Effector CD4-positive, alpha-beta T cell (primary cell): Measurements from ENCODE around the gene OR51A4. TPM values are rescaled to one million over a fixed set of nuclear protein-coding genes. Genes with fewer than 3 reads are reported as not detected.
"Not testable (repeated sequence)": the region's sequence is repeated elsewhere in the genome, so short reads cannot be mapped to it uniquely, and the experiment has no call there.

Experiments used
- DNase-seq: peaks from one replicate; pipeline ENCODE4 v3.0.0-alpha.2; 2020
- total RNA-seq: gene quantifications from one replicate; lab custom pipeline; 2026; lab: John Stamatoyannopoulos, UW

OR51A4 gene
- not detected for total RNA-seq

DNA sequence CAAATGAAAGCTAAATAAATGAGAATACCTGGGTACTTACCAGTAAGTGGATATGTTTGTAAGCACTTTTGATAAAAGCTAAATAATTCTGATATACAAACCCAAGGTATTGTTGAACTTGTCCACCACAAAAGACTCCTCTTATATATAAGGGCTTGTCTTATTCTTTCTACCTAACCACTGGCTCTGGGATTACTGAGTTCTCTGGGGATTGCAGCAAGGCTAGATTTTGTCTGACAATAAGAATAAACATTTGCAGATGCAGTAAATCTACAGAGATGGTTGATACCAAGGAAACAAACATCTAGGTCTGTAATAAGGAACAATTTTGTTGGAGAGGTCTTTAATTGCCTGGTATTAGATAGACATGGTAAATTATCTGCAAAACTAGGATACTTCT is at the start of gene OR51A4:
Gene OR51A4 (minus strand): TSS at position 101 of the 400 bp plus-strand sequence. CDS start 505 bp downstream, outside the sequence.
- DNase-seq = no peak

DNA sequence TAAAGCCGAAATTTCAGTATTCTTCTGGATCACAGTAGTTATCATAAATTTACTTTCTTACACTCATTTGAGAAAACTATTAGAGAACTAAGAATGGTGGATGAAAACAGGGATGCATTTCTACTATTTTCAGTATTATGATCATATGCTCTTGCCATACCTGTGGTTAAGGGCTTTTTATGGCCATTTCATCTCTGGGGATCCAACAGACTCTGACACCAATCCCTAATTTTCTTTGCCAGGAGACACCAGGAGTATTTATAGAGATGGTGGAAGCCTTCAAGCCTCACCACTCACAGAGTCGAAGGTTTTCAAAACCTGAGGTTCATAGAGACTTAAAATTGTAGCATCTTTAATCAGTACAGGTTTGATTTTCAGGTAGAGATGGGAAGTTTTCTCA is 47.1 kb upstream of the OR51A4 start, which contains the start of gene OR51L1:
Gene OR51L1 (plus strand): TSS at position 301 of the 400 bp plus-strand sequence. CDS start 4,132 bp downstream, outside the sequence.
- no peak for DNase-seq

GRCh38 chr11:4991060-4991459 is 43.7 kb upstream of the OR51A4 start:
- DNase-seq = no peak

- no peak for DNase-seq
Observed at GRCh38 chr11:4983841-4984240, 36.4 kb upstream of the OR51A4 start.

GRCh38 chr11:4982678-4983077 is 35.3 kb upstream of the OR51A4 start:
- DNase-seq = no peak

DNA sequence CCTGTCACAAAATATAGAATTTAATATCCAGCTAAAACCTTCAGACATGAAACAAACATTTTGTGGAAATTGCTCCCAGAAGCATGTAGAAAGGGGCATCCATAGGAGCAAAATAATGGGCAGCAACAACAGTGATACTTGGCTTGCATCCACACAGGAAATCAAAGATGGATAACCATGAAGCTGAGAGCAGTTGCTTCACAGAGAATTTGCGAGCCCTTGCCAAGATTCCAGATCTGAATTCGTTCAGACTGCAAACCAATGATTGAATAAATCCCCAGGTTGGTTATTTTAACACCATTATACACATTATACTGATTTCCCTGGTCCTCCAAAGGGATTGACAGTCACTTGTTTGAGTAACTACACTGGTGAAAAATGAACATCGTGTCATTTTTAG is 31.6 kb upstream of the OR51A4 start:
- DNase-seq = no peak

- no peak for DNase-seq
Observed at GRCh38 chr11:4975436-4975835, 28.0 kb upstream of the OR51A4 start.

- no peak for DNase-seq
Observed at GRCh38 chr11:4962816-4963215, 15.4 kb upstream of the OR51A4 start.

GRCh38 chr11:4960877-4961276 is 13.5 kb upstream of the OR51A4 start:
- no peak for DNase-seq

GRCh38 chr11:4957396-4957795 is 10.0 kb upstream of the OR51A4 start:
- no peak for DNase-seq

DNA sequence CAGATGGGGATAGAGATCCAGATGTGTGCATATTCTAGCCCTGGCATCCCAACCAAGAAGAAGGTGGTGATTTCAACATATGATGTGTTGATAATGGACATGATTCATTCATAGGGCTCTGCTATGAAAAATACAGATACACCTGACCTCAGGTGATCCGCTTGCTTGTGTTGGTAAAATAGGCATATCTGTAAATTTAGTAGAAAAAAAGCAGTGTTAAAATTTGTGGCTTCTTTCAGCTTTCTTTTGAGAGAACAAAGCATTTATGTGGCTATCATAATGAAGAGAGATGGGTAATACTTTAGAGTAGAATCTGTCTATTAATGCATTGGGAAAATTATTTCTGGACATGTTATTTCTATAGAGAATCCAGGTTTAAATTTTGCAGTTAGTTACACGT is 8.2 kb upstream of the OR51A4 start, which contains the start of gene OR51A2:
Gene OR51A2 (minus strand): TSS at position 101 of the 400 bp plus-strand sequence. CDS start 0 bp downstream, at position 101.
- DNase-seq = not testable (repeated sequence)

DNA sequence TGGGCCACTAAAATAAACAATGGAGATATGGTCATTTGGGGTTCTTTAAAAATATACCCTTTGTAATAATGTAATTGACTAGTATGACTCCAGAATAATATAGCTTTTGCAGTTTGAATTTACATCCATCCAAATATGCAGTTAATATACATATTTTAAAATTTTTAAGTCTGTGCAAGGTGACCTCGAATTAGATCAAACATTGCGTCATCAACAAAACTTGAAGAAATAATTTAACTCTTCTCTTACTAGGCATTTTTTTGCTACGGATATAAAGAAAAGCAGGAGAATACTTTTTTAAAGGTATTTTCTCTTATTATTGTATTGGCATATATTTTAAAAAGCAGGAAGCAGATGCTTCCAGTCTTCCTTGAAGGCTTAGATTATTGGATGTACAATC is 10.7 kb downstream of the OR51A4 start:
- no peak for DNase-seq

GRCh38 chr11:4932751-4933150 is 14.7 kb downstream of the OR51A4 start:
- no peak for DNase-seq

DNA sequence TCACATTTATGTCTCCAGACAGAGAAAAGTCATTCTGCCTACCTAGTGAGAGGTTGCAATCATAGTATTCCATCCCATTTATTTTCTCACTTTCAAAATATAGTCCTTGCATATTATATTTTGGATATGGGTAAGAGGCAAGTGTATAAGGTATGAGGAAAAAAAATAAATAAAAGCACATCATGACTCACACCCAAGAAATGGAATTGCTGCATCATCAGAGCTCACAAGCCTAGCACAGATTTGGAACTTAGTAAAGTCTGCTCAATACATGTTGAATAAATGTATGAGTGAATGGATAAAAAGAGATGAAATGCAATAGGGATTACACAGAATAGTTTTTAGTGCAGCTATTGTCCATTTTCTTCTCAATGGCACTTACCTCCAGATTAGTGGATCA is 20.8 kb downstream of the OR51A4 start:
- no peak for DNase-seq

DNA sequence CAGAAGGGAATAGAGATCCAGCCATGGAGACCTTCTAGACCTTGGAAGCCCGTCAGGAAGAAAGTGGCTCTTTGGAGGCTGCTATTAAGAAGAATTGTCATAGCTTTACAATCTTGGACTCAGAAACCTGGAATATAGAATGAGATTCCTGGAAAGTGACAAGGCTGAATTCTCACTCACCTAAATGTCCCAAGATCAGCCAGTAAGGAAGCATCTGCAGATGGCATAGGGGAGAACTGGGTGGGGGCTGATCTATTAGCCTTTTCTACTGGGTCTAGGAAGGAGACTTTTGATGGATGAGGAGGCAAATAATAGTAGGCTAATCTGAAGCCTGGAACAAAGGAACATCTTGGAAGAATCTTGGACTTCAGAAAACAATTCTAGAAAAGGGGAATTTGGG is 23.2 kb downstream of the OR51A4 start, which contains the start of gene OR51G1:
Gene OR51G1 (minus strand): TSS at position 101 of the 400 bp plus-strand sequence. CDS start 0 bp downstream, at position 101.
- no peak for DNase-seq

GRCh38 chr11:4922304-4922703 is 25.1 kb downstream of the OR51A4 start:
- no peak for DNase-seq

GRCh38 chr11:4921796-4922195 is 25.6 kb downstream of the OR51A4 start:
- DNase-seq = no peak

GRCh38 chr11:4919250-4919649 is 28.2 kb downstream of the OR51A4 start, which contains the start of gene OR51G2:
Gene OR51G2 (minus strand): TSS chr11:4919350. CDS start chr11:4915663, 3,687 bp downstream.
- no peak for DNase-seq

- no peak for DNase-seq
Observed at GRCh38 chr11:4916581-4916980, 30.8 kb downstream of the OR51A4 start.

GRCh38 chr11:4903484-4903883 is 43.9 kb downstream of the OR51A4 start, which contains the start of gene OR51A7:
Gene OR51A7 (plus strand): TSS chr11:4903783. CDS start chr11:4907370, 3,587 bp downstream.
- no peak for DNase-seq
